Astrocyte of the cerebellum (primary cell): ENCODE results near the gene CD180.

ENCODE experiments used
- DNase-seq: peaks from one replicate; pipeline ENCODE4 v3.0.0-alpha.2; 2011; ENCODE audit warnings: low read depth
- H3K4me3 ChIP-seq: 2 replicates; pipeline ENCODE4 v1.5.1; 2011; ENCODE audit warnings: mild to moderate bottlenecking, low read depth, low read length, moderate library complexity
- in situ Hi-C: cut with HindIII; loops from 2 replicates; pipeline ENCODE4 v1.10.0; 2017; ENCODE audit warnings: low sequenced_read_pairs
- TF ChIP-seq, protein P1 (sequence below): IDR thresholded peaks from 2 replicates; pipeline ENCODE4 v1.5.1; 2012; ENCODE audit warnings: low read length, low read depth, moderate library complexity, mild to moderate bottlenecking; ENCODE audit errors: missing control alignments

Gene CD180

DNA sequence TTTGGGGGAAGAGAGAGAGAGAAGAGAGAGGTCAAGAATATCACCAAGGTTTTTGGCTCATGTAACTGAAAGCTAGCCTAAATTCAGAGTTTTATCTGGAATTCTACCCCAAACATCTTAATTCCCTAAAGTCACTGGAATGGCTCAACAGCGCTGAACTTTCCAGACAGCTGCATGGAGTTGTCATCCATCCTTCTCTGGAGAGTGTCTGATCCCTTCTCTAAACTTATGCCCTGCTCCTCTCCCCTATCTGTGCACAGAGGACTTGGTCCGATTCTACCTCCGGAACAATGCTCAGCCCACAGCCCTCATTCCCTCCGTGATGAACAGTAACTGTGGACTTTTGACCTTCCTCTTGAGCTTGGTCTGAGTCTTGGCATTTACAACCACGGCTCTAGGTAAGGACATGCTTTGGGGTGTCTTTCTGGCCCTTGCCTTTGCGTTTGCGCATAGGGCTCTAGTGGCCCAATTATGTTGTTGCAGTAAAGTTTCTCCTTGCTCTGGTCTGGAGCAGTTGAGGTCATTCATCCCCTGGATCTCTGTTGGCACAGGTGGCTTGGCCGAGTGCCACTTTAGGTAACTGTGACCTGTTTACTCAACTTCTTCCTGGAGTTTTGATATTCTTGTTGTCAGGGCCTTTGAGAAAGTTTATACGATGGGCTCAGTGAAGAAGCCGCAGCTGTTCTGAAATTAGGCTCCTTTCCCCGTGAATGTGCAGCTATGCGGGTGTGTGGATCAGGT is 18.3 kb upstream of the CD180 start:
- no peak for DNase-seq
- in situ Hi-C loops, result no loop called here
- H3K4me3 ChIP-seq, result no peak overlapping the region
- TF ChIP-seq, protein P1, sequence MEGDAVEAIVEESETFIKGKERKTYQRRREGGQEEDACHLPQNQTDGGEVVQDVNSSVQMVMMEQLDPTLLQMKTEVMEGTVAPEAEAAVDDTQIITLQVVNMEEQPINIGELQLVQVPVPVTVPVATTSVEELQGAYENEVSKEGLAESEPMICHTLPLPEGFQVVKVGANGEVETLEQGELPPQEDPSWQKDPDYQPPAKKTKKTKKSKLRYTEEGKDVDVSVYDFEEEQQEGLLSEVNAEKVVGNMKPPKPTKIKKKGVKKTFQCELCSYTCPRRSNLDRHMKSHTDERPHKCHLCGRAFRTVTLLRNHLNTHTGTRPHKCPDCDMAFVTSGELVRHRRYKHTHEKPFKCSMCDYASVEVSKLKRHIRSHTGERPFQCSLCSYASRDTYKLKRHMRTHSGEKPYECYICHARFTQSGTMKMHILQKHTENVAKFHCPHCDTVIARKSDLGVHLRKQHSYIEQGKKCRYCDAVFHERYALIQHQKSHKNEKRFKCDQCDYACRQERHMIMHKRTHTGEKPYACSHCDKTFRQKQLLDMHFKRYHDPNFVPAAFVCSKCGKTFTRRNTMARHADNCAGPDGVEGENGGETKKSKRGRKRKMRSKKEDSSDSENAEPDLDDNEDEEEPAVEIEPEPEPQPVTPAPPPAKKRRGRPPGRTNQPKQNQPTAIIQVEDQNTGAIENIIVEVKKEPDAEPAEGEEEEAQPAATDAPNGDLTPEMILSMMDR, result no peak

DNA sequence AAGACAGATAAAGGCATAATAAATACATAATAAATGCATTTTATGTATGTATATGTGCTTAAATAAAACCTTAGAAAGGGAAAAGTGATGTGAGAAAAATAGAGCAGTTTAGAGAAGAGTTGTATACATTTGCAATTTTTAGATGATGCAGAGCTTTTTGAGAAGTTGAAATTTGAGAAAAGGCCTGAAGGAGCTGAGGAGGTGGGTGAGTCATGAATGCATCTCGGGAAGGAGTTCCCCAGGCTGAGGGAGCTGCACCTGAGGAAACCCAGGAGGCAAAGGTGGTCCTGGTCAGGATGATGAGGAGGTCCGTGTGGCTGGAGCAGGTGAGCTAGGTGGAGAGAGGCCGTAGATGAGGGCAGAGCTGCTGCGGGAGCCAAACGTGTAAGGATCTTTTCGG is 17.4 kb upstream of the CD180 start:
- TF ChIP-seq, protein P1, result no peak
- no peak overlapping the region for H3K4me3 ChIP-seq
- DNase-seq, result no peak
- in situ Hi-C loops, result no loop called here

DNA sequence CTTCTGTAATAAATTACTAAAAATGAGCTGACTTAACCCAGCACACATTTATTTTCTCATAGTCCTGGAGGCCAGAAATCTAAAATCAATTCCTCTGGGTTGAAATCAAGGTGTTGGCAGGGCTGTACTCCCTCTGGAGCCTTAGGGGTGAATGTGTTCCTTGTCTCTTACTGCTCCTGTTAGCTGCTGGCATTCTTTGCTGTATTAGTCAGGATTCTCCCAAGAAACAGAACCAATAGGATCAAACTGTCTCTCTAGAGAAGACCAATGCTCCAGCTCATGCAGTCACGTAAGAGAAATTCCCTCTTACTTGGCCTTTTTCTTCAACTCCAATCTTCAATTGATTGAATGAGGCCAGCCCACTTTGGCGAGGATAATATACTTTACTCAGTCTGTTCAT is 15.3 kb upstream of the CD180 start:
- H3K4me3 ChIP-seq, result no peak overlapping the region
- DNase-seq, result no peak
- in situ Hi-C loops, result no loop called here
- TF ChIP-seq, protein P1, result no peak

DNA sequence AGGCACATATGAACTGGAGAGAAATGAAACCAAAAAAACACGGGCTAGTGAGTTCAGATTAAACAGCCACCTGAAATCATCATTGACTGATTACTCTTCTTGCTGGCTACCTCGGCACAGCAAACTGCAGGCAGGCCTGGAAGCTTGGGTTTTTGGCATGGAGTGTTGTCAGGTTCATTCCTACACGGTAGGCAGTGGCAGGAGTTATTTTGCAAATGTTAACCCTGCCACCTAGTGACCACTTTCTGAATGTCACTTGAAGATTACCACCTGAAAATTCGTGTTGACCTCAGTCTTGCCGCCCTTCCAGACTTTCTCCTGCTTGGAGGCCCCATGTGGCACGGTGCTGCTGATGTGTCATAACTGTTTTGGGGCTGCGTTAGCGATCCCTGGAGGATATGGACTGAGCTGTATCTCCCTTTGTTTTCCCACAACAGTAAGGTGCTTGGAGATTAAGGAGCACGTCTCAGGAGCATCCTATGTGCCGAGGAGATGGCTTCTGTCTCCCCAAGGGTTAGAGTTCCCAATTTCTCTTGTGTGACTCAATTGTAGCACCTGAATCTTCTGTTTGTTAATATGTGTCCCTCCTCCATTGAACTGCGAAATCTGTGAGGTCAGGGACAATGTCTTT is 12.7 kb upstream of the CD180 start:
- no peak overlapping the region for H3K4me3 ChIP-seq
- peak; percentile 70 for DNase-seq
- TF ChIP-seq, protein P1, result peak; percentile 61
- in situ Hi-C loops, result no loop called here

DNA sequence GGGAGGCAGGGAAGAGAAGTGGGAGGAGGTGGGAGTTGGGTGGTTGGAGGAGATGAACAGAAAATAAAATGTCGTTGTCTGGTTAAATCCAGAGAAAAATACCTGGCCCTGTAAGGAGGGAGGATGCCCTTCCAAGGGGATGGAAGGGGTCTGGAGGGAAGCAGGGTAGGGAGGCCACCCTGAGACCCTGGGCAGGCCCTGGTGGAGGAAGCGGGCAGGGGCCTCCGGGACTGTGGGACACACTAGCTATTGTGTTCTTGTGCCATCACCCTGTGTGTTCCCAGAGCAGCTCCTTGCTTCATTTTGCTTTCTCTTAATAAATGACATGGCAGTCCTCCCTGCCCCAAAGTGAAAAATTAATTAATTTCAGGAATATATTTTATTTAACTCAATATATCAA is 11.8 kb upstream of the CD180 start:
- H3K4me3 ChIP-seq, result no peak overlapping the region
- TF ChIP-seq, protein P1, result no peak
- in situ Hi-C loops, result no loop called here
- no peak for DNase-seq

DNA sequence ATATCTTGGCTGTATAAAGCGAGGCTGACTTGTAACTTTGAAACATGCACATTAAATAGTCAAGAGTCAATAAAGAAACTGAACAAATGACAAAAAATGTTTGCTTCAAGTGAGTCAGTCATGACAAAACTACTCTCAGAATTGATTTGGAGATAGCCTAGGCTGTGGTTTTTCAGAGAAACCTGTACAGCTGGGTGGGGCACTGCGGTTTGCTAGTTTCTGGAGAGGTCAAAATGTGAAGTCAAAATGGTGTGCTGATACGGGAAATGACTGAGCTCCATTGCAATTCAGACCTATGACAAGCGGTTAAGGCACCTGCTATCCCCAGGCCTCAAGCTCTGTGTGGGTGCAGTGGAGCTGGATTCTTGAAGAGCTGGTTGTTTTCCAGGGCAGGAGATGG is 10.3 kb upstream of the CD180 start:
- TF ChIP-seq, protein P1, result no peak
- in situ Hi-C loops, result no loop called here
- H3K4me3 ChIP-seq, result no peak overlapping the region
- peak; percentile 12 for DNase-seq
